HepG2 (cell line): ENCODE measurements around the gene LITAFD. TPM values are rescaled to one million over a fixed set of nuclear protein-coding genes. Genes with fewer than 3 reads are reported as not detected.
A peak's percentile ranks its signal among the peaks of the same experiment; 100 is the strongest.

Experiments
- FOXK2 ChIP-seq: fragments of 450-650 bp; IDR thresholded peaks from 2 replicates; pipeline ENCODE4 v1.6.1; 2016
- GABPA ChIP-seq, 2 experiments: IDR thresholded peaks; 2 replicates each; pipeline ENCODE4 v1.6.1; 2011 to 2016; ENCODE audit warnings: low read depth in 2 of 2, low read length in 1 of 2, missing biosample characterization in 1 of 2, missing genetic modification characterization in 1 of 2
- HNRNPLL ChIP-seq: fragments of 200-400 bp; formaldehyde crosslinking; IDR thresholded peaks from 2 replicates; pipeline ENCODE4 v1.6.1; 2017; ENCODE audit warnings: mild to moderate bottlenecking, low read depth, low read length; ENCODE audit not compliant: poor library complexity, severe bottlenecking
- HOXA3 ChIP-seq: sonication (generic); formaldehyde crosslinking; IDR thresholded peaks from 2 replicates; pipeline ENCODE4 v1.5.0; 2020; ENCODE audit warnings: missing genetic modification reagents
- NFIB ChIP-seq: sonication (generic); formaldehyde crosslinking; IDR thresholded peaks from 2 replicates; pipeline ENCODE4 v1.9.0; 2021; ENCODE audit warnings: missing genetic modification reagents, mild to moderate bottlenecking, borderline replicate concordance
- PBX2 ChIP-seq: IDR thresholded peaks from 2 replicates; pipeline ENCODE4 v1.6.1; 2016; ENCODE audit warnings: control low read depth
- PHF20 ChIP-seq: sonication (generic); formaldehyde crosslinking; IDR thresholded peaks from 2 replicates; pipeline ENCODE4 v1.5.0; 2020; ENCODE audit warnings: mild to moderate bottlenecking, missing genetic modification reagents
- RBM22 ChIP-seq: fragments of 200-400 bp; formaldehyde crosslinking; optimal IDR thresholded peaks from 2 replicates; pipeline ENCODE3; 2017; ENCODE audit warnings: mild to moderate bottlenecking, low read length, moderate library complexity
- TRAFD1 ChIP-seq: sonication (generic); formaldehyde crosslinking; IDR thresholded peaks from 2 replicates; pipeline ENCODE4 v1.5.1; 2020; ENCODE audit warnings: missing genetic modification reagents, mild to moderate bottlenecking, borderline replicate concordance
- ZBTB46 ChIP-seq: sonication (generic); formaldehyde crosslinking; IDR thresholded peaks from 2 replicates; pipeline ENCODE4 v1.4.0; 2020; ENCODE audit warnings: mild to moderate bottlenecking, missing genetic modification reagents, borderline replicate concordance
- ZNF232 ChIP-seq: sonication (generic); formaldehyde crosslinking; IDR thresholded peaks from 2 replicates; pipeline ENCODE4 v1.4.0; 2020; ENCODE audit warnings: missing genetic modification reagents, borderline replicate concordance
- ZNF276 ChIP-seq: sonication (generic); formaldehyde crosslinking; IDR thresholded peaks from 2 replicates; pipeline ENCODE4 v1.4.0; 2020; ENCODE audit warnings: mild to moderate bottlenecking, low read depth, missing genetic modification reagents
- ZNF30 ChIP-seq: sonication (generic); formaldehyde crosslinking; IDR thresholded peaks from 2 replicates; pipeline ENCODE4 v1.5.0; 2020; ENCODE audit warnings: mild to moderate bottlenecking, missing genetic modification reagents
- ZNF644 ChIP-seq: IDR thresholded peaks from 2 replicates; pipeline ENCODE4 v1.6.1; 2016; ENCODE audit warnings: low read depth
- ZNF782 ChIP-seq: sonication (generic); formaldehyde crosslinking; IDR thresholded peaks from 2 replicates; pipeline ENCODE4 v1.4.0; 2020; ENCODE audit warnings: missing genetic modification reagents, mild to moderate bottlenecking, borderline replicate concordance
- polyA plus RNA-seq, 8 experiments: library from polyadenylated mRNA; depleted of rRNA in 3 of 8; stranded (reverse) in 7 of 8; unstranded in 1 of 8; fragments of >200 nt; fragmentation: Illumina TruSeq in 4 of 8; extraction: Trizol in 4 of 8; gene quantifications; 2 replicates each; pipeline versions ENCODE4 v1.2.1 to v1.2.3, GENCODE V29; 2011 to 2016; ENCODE audit warnings: low read depth in 4 of 8, missing spikeins in 1 of 8, mixed read lengths in 1 of 8; ENCODE audit not compliant: insufficient read depth in 1 of 8
- total RNA-seq, 5 experiments: library from RNA; depleted of rRNA; stranded (reverse); fragments of >200 nt; fragmentation: Illumina TruSeq; extraction: Trizol; gene quantifications; 2 replicates each; pipeline ENCODE4 v1.2.3, GENCODE V29; 2016; ENCODE audit warnings: low read depth in 1 of 5
- TF ChIP-seq, protein P1 (sequence below), 2 experiments: sonication (generic) in 1 of 2; formaldehyde crosslinking in 1 of 2; IDR thresholded peaks; 2 replicates each; pipeline versions ENCODE4 v1.5.1 to v1.6.1; 2011 to 2020; ENCODE audit warnings: borderline replicate concordance in 1 of 2, low read depth in 1 of 2, low read length in 1 of 2, mild to moderate bottlenecking in 1 of 2, missing genetic modification reagents in 1 of 2, moderate library complexity in 1 of 2
- TF ChIP-seq, protein P2 (sequence below): sonication (generic); formaldehyde crosslinking; IDR thresholded peaks from 2 replicates; pipeline ENCODE4 v1.8.0; 2022; ENCODE audit warnings: missing genetic modification reagents, mild to moderate bottlenecking, moderate library complexity, borderline replicate concordance

Gene LITAFD
- total and polyA plus RNA-seq, 2 of the 13 experiments (the other 11 are each of a cell fraction or from before 2014, with no cell fraction given), result not detected

GRCh38 chr16:8887431-8887765 is 5.2 kb downstream of the LITAFD start (continued):
- TF ChIP-seq TRAFD1 (no peak), ZNF644 (CRISPR knock-in tag) (no peak), ZNF232 (CRISPR knock-in tag) (no peak), PBX2 (CRISPR knock-in tag) (0 out of 2 replicates have a peak, but pooled peaks have one; percentile 18), HNRNPLL (peak; percentile 92), ZNF782 (CRISPR knock-in tag) (no peak), FOXK2 (no peak), HOXA3 (CRISPR knock-in tag) (no peak), ZNF30 (CRISPR knock-in tag) (no peak), NFIB (CRISPR knock-in tag) (no peak), ZNF276 (CRISPR knock-in tag) (no peak), PHF20 (no peak), GABPA (IDR thresholded peaks at IDR 0.05; ENCODE audit: low read depth, low read length) (no peak), GABPA (CRISPR knock-in tag; IDR thresholded peaks at IDR 0.05; ENCODE audit: low read depth) (no peak), RBM22 (peak; percentile 5), ZBTB46 (CRISPR knock-in tag) (no peak)
- TF ChIP-seq, protein P1, sequence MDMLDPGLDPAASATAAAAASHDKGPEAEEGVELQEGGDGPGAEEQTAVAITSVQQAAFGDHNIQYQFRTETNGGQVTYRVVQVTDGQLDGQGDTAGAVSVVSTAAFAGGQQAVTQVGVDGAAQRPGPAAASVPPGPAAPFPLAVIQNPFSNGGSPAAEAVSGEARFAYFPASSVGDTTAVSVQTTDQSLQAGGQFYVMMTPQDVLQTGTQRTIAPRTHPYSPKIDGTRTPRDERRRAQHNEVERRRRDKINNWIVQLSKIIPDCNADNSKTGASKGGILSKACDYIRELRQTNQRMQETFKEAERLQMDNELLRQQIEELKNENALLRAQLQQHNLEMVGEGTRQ (IDR thresholded peaks at IDR 0.05; ENCODE audit: low read depth, low read length), result no peak
- TF ChIP-seq, protein P1 (CRISPR knock-in tag; IDR thresholded peaks at IDR 0.05; ENCODE audit: borderline replicate concordance), result no peak
- TF ChIP-seq, protein P2, sequence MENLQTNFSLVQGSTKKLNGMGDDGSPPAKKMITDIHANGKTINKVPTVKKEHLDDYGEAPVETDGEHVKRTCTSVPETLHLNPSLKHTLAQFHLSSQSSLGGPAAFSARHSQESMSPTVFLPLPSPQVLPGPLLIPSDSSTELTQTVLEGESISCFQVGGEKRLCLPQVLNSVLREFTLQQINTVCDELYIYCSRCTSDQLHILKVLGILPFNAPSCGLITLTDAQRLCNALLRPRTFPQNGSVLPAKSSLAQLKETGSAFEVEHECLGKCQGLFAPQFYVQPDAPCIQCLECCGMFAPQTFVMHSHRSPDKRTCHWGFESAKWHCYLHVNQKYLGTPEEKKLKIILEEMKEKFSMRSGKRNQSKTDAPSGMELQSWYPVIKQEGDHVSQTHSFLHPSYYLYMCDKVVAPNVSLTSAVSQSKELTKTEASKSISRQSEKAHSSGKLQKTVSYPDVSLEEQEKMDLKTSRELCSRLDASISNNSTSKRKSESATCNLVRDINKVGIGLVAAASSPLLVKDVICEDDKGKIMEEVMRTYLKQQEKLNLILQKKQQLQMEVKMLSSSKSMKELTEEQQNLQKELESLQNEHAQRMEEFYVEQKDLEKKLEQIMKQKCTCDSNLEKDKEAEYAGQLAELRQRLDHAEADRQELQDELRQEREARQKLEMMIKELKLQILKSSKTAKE, result no peak
